ENCODE measurements around the gene PRTG. TPM values are rescaled to one million over a fixed set of nuclear protein-coding genes. Genes with fewer than 3 reads are reported as not detected.

The PRTG gene
- polyA plus RNA-seq, 1 donor (not counting 4 experiments of a cell fraction or from before 2014, with no cell fraction given) = not detected

GRCh38 chr15:55766676-55767075, 23.7 kb upstream of the PRTG start:
- Histone ChIP-seq H3K27ac (ENCODE audit: control insufficient read depth, insufficient read depth, low read length) (no peak overlapping the region), H3K4me2 (ENCODE audit: control insufficient read depth, extremely low read depth, insufficient read depth, low read depth, low read length) (no peak overlapping the region), H3K27me3 (ENCODE audit: control insufficient read depth, extremely low read depth, insufficient read depth, low read length) (no peaks in the 10 kb centered on the region), H3K4me3 (ENCODE audit: control insufficient read depth in 2 of 3, extremely low read depth in 1 of 3, insufficient read depth in 2 of 3, low read depth in 1 of 3, low read length in 3 of 3) (no peak overlapping the region), H3K9me1 (ENCODE audit: control insufficient read depth, extremely low read depth, insufficient read depth, low read length) (no peaks in the 10 kb centered on the region), H3K9ac (ENCODE audit: control insufficient read depth, extremely low read depth, insufficient read depth, low read length) (no peak overlapping the region), H4K20me1 (ENCODE audit: control insufficient read depth, extremely low read depth, insufficient read depth, low read length) (no peaks in the 10 kb centered on the region), H2AFZ (ENCODE audit: control insufficient read depth, low read length) (no peak overlapping the region), H3K79me2 (ENCODE audit: control insufficient read depth, insufficient read depth, low read length) (no peaks in the 10 kb centered on the region), H3K9me3 (ENCODE audit: control insufficient read depth, low read depth, low read length) (no peaks in the 10 kb centered on the region), H3K4me1 (ENCODE audit: control insufficient read depth, extremely low read depth, insufficient read depth, low read length) (no peaks in the 10 kb centered on the region), H3K36me3 (ENCODE audit: control insufficient read depth in 2 of 2, extremely low read depth in 1 of 2, insufficient read depth in 2 of 2, low read length in 2 of 2) (no peaks in the 10 kb centered on the region)
- no peak for TF ChIP-seq CTCF (optimal IDR thresholded peaks at IDR 0.05 in 1 of 3, IDR thresholded peaks at IDR 0.05 in 1 of 3, conservative IDR thresholded peaks at IDR 0.05 in 1 of 3; ENCODE audit: extremely low read depth in 1 of 3, insufficient read depth in 2 of 3, low read length in 3 of 3)
- no peak for TF ChIP-seq EZH2 (IDR thresholded peaks at IDR 0.05; ENCODE audit: low read length)
- FAIRE-seq (no peak), DNase-seq (ENCODE audit: low read depth, low spot score) (no peak)
- dilution Hi-C loops (cut with MboI; ENCODE audit: extremely low pct_ligation_motif_present, low sequenced_read_pairs) = no loop called here

GRCh38 chr15:55764398-55764797, 21.4 kb upstream of the PRTG start:
- Histone ChIP-seq H4K20me1 (ENCODE audit: control insufficient read depth, extremely low read depth, insufficient read depth, low read length) (no peaks in the 10 kb centered on the region), H3K79me2 (ENCODE audit: control insufficient read depth, insufficient read depth, low read length) (no peaks in the 10 kb centered on the region), H3K9me3 (ENCODE audit: control insufficient read depth, low read depth, low read length) (no peaks in the 10 kb centered on the region), H3K36me3 (ENCODE audit: control insufficient read depth in 2 of 2, extremely low read depth in 1 of 2, insufficient read depth in 2 of 2, low read length in 2 of 2) (no peaks in the 10 kb centered on the region), H3K27ac (ENCODE audit: control insufficient read depth, insufficient read depth, low read length) (no peak overlapping the region), H3K4me1 (ENCODE audit: control insufficient read depth, extremely low read depth, insufficient read depth, low read length) (no peaks in the 10 kb centered on the region), H2AFZ (ENCODE audit: control insufficient read depth, low read length) (no peak overlapping the region), H3K4me3 (ENCODE audit: control insufficient read depth in 2 of 3, extremely low read depth in 1 of 3, insufficient read depth in 2 of 3, low read depth in 1 of 3, low read length in 3 of 3) (no peak overlapping the region), H3K9ac (ENCODE audit: control insufficient read depth, extremely low read depth, insufficient read depth, low read length) (no peak overlapping the region), H3K9me1 (ENCODE audit: control insufficient read depth, extremely low read depth, insufficient read depth, low read length) (no peaks in the 10 kb centered on the region), H3K27me3 (ENCODE audit: control insufficient read depth, extremely low read depth, insufficient read depth, low read length) (no peaks in the 10 kb centered on the region), H3K4me2 (ENCODE audit: control insufficient read depth, extremely low read depth, insufficient read depth, low read depth, low read length) (no peak overlapping the region)
- no peak for TF ChIP-seq EZH2 (IDR thresholded peaks at IDR 0.05; ENCODE audit: low read length)
- TF ChIP-seq CTCF (optimal IDR thresholded peaks at IDR 0.05 in 1 of 3, IDR thresholded peaks at IDR 0.05 in 1 of 3, conservative IDR thresholded peaks at IDR 0.05 in 1 of 3; ENCODE audit: extremely low read depth in 1 of 3, insufficient read depth in 2 of 3, low read length in 3 of 3) = no peak
- dilution Hi-C loops (cut with MboI; ENCODE audit: extremely low pct_ligation_motif_present, low sequenced_read_pairs) = no loop called here
- DNase-seq (ENCODE audit: low read depth, low spot score) (no peak), FAIRE-seq (no peak)
